OCI-LY3 (cell line): ENCODE results near the gene GSTM2.

ENCODE experiments used
- H2AFZ ChIP-seq: fragments of 200-600, 300-600 bp; shearing (Covaris generic); 2 replicates; pipeline ENCODE4 v1.6.0; 2014; ENCODE audit warnings: antibody characterized with exemption, low read depth, low read length
- H3K27ac ChIP-seq: fragments of 200-600, 300-600 bp; sonication (generic); 2 replicates; pipeline ENCODE4 v1.5.1; 2014; ENCODE audit warnings: mild to moderate bottlenecking, low read length, moderate library complexity, mixed read lengths
- H3K27me3 ChIP-seq: fragments of 200-600, 300-600 bp; sonication (generic); 2 replicates; pipeline ENCODE4 v1.6.1; 2014; ENCODE audit warnings: low read depth, low read length, mixed read lengths
- H3K36me3 ChIP-seq: fragments of 200-600, 300-600 bp; sonication (generic); replicated peaks from 2 replicates; pipeline ENCODE3; 2014; ENCODE audit warnings: low read depth, low read length, mixed read lengths
- H3K4me1 ChIP-seq: fragments of 300-600, 200-600 bp; sonication (generic); 2 replicates; pipeline ENCODE4 v1.6.1; 2014; ENCODE audit warnings: low read length, mixed read lengths
- H3K4me2 ChIP-seq: fragments of 200-600, 300-600 bp; sonication (generic); 2 replicates; pipeline ENCODE4 v1.6.1; 2014; ENCODE audit warnings: low read length, mixed read lengths
- H3K4me3 ChIP-seq: fragments of 300-600, 200-600 bp; sonication (generic); 2 replicates; pipeline ENCODE4 v1.5.1; 2014; ENCODE audit warnings: antibody characterized with exemption, mild to moderate bottlenecking, low read length, moderate library complexity
- H3K79me2 ChIP-seq: fragments of 300-600, 200-600 bp; shearing (Covaris generic); 2 replicates; pipeline ENCODE4 v1.6.1; 2014; ENCODE audit warnings: mild to moderate bottlenecking, low read length, mixed read lengths
- H3K9ac ChIP-seq: fragments of 300-600, 200-600 bp; shearing (Covaris generic); 2 replicates; pipeline ENCODE4 v1.6.0; 2014; ENCODE audit warnings: mild to moderate bottlenecking, low read length, moderate library complexity
- H3K9me3 ChIP-seq: fragments of 200-600, 300-600 bp; shearing (Covaris generic); 2 replicates; pipeline ENCODE4 v1.6.1; 2014; ENCODE audit warnings: low read length, mixed read lengths; ENCODE audit not compliant: insufficient read depth
- H4K20me1 ChIP-seq: fragments of 200-600, 300-600 bp; sonication (generic); 2 replicates; pipeline ENCODE4 v1.6.1; 2016; ENCODE audit warnings: low read length, mixed read lengths; ENCODE audit not compliant: insufficient read depth
- CTCF ChIP-seq: fragments of 200-600, 300-600 bp; sonication (generic); IDR thresholded peaks from 2 replicates; pipeline ENCODE4 v1.5.1; 2014; ENCODE audit warnings: antibody characterized with exemption, low read length, low read depth
- EZH2phosphoT487 ChIP-seq: fragments of 200-600 bp; shearing (Covaris generic); IDR thresholded peaks from 2 replicates; pipeline ENCODE4 v1.6.1; 2018; ENCODE audit warnings: antibody characterized with exemption, mixed run types, low read depth

Gene GSTM2

GRCh38 chr1:109630898-109631512 lies 36.9 kb upstream of the GSTM2 start:
- H3K27ac ChIP-seq = no peak overlapping the region
- TF ChIP-seq CTCF = no peak
- no peak for TF ChIP-seq EZH2phosphoT487
- peaks cover 8% of the 10 kb centered on the region for H3K36me3 ChIP-seq
- no peaks in the 10 kb centered on the region for H3K9me3 ChIP-seq
- H3K9ac ChIP-seq = no peak overlapping the region
- no peaks in the 10 kb centered on the region for H3K79me2 ChIP-seq
- no peak overlapping the region for H3K4me2 ChIP-seq
- no peaks in the 10 kb centered on the region for H4K20me1 ChIP-seq
- no peak overlapping the region for H3K4me3 ChIP-seq
- H3K4me1 ChIP-seq = peaks cover 20% of the 10 kb centered on the region
- no peak overlapping the region for H2AFZ ChIP-seq
- H3K27me3 ChIP-seq = no peaks in the 10 kb centered on the region

DNA sequence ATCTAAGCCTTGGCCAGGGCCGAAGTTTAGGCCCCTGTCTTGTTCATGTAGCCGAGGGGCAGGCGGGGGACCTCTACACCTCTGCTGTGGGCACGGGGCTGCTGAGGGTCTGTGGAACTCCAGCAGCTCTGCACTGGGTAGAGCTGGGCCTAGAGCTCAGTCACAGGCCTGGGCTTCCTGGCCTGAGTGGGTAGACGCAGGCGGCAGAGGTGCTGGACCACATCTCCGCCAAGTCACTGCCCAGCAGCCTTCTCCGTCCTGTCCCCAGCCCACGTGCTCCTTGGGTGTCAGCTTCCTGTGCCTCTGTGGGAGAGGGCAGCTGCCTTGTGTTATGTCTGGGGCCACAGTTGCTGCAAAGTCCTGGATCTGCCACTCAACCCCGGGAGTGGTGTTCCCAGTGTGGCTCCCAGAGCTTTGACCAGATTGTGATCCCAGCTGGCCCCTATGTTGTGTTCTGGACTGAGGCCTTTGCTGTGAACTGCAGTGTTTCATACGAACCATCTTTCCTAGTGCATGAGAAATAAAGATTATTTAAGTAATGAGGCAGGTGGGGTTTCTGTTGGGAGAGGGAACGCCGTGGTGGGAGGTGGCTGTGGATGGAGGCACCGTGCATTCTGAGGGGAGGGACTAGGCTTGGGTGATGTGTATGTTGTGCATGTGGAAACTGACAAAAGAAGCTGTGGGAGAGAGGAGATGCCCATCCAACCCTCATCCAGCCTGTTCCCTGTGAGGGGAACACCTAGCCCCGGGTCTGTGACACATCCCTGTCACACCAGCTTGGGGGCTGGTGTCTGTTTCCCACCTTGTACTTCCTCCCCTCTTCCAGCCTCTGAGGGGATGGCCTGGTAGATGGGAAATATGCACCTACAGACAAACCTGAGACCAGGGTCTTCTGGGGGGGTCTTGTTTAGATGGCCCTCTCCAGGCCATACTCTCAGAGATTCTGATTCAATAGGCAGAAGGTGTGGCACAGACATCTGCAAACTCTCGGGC lies 36.0 kb upstream of the GSTM2 start:
- Histone ChIP-seq H4K20me1 (no peaks in the 10 kb centered on the region), H3K79me2 (no peaks in the 10 kb centered on the region)

DNA sequence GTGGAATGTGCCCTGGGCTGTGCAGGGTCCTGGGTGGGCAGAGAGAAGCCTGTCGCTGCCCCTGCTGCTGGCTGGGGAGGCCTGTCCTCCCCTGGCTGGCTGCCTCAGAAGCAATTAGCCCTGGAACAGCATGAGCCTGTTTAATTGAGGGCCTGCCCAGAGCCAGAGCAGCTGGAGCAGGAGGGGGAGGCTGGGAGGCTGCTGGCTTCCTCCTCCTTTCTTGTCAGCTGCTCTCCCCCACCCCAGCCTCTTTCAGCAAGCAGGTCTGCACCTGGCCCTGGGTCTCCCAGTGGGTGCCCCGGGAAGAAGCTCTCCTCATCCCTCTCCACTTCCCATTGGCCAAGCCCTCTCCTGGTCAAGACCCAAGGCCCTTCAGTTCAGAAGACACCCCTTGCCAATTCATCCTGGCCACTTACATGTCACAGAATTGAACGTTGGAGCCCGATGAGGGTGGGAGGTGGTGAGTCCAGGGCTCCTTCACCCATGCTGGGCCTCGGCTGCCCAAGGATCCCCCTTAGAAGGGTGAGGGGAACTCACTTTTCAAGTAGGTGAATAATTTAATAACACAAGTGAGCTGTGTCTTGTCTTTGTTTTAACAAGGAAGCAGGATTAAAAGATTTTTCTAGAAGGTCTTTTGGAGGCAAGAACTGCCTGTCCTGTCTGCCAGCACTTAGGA lies 35.0 kb upstream of the GSTM2 start:
- H3K36me3 ChIP-seq = peaks cover 8% of the 10 kb centered on the region
- H3K9me3 ChIP-seq = no peaks in the 10 kb centered on the region
- H3K27ac ChIP-seq = no peak overlapping the region
- H2AFZ ChIP-seq = no peak overlapping the region
- TF ChIP-seq CTCF = no peak
- TF ChIP-seq EZH2phosphoT487 = no peak
- H3K4me2 ChIP-seq = no peak overlapping the region
- no peaks in the 10 kb centered on the region for H3K79me2 ChIP-seq
- peaks cover 24% of the 10 kb centered on the region for H3K4me1 ChIP-seq
- H3K9ac ChIP-seq = no peak overlapping the region
- no peaks in the 10 kb centered on the region for H4K20me1 ChIP-seq
- no peak overlapping the region for H3K4me3 ChIP-seq
- H3K27me3 ChIP-seq = no peaks in the 10 kb centered on the region

More for the DNA sequence above, 36.0 kb upstream of the GSTM2 start:
- no peak overlapping the region for H3K4me2 ChIP-seq
- no peak overlapping the region for H3K27ac ChIP-seq
- no peaks in the 10 kb centered on the region for H3K9me3 ChIP-seq
- no peak for TF ChIP-seq CTCF
- TF ChIP-seq EZH2phosphoT487 = no peak
- H3K9ac ChIP-seq = no peak overlapping the region
- no peak overlapping the region for H3K4me3 ChIP-seq
- peaks cover 24% of the 10 kb centered on the region for H3K4me1 ChIP-seq
- peaks cover 8% of the 10 kb centered on the region for H3K36me3 ChIP-seq
- H2AFZ ChIP-seq = no peak overlapping the region
- no peaks in the 10 kb centered on the region for H3K27me3 ChIP-seq

GRCh38 chr1:109634292-109634691 lies 33.6 kb upstream of the GSTM2 start:
- Histone ChIP-seq H3K9ac (no peak overlapping the region; the same call in 1 of the 2 replicates), H3K4me3 (peak overlapping the region; percentile 53), H4K20me1 (no peaks in the 10 kb centered on the region), H3K27ac (peak overlapping the region; percentile 43; the same call in 1 of the 2 replicates), H3K36me3 (peaks cover 8% of the 10 kb centered on the region), H3K9me3 (no peaks in the 10 kb centered on the region), H3K4me2 (peak overlapping the region; percentile 75), H3K4me1 (peaks cover 24% of the 10 kb centered on the region), H3K27me3 (no peaks in the 10 kb centered on the region), H3K79me2 (no peaks in the 10 kb centered on the region), H2AFZ (no peak overlapping the region)
- TF ChIP-seq EZH2phosphoT487 = no peak
- no peak for TF ChIP-seq CTCF
